ENCODE results near the gene GMFB. TPM values are rescaled to one million over a fixed set of nuclear protein-coding genes. Genes with fewer than 3 reads are reported as not detected.

GMFB gene
- total RNA-seq, result 100 to 1,000 TPM in 1 of 4 donors, 10 to 100 TPM in 3; 39.5 to 169 (median 45.7) TPM

- H3K4me1 ChIP-seq, result no peaks in the 10 kb centered on the region
- H3K9me3 ChIP-seq, result no peaks in the 10 kb centered on the region
- peak; percentile 27 to 57 (median 36) for TF ChIP-seq CTCF (IDR thresholded peaks at IDR 0.05)
- peak; percentile 33 to 81 for TF ChIP-seq POLR2A (IDR thresholded peaks at IDR 0.05)
- DNase-seq, result peak; percentile 89 to 91
- no peaks in the 10 kb centered on the region for H3K36me3 ChIP-seq
- peak within 1 kb of the TSS; percentile 91 to 94 for H3K27ac ChIP-seq
- intact Hi-C loops (cut with DNase I; ENCODE audit: low total_unique reads), result no loop called here
- H3K27me3 ChIP-seq, result no peaks in the 10 kb centered on the region
- peak within 1 kb of the TSS; percentile 83 to 90 for H3K4me3 ChIP-seq
These were observed at the start of gene GMFB for GRCh38 chr14:54488646-54489317. TSS of gene GMFB (minus strand) at chr14:54488980. CDS start at chr14:54488927, 53 bp downstream.

GRCh38 chr14:54538055-54538454 is 49.3 kb upstream of the GMFB start:
- H3K4me3 ChIP-seq, result no peak overlapping the region
- H3K36me3 ChIP-seq, result no peaks in the 10 kb centered on the region
- H3K27ac ChIP-seq, result no peak overlapping the region
- H3K4me1 ChIP-seq, result no peaks in the 10 kb centered on the region
- no peaks in the 10 kb centered on the region for H3K27me3 ChIP-seq
- no peaks in the 10 kb centered on the region for H3K9me3 ChIP-seq
- TF ChIP-seq CTCF (IDR thresholded peaks at IDR 0.05) (no peak), POLR2A (IDR thresholded peaks at IDR 0.05) (no peak)
- DNase-seq, result no peak
- intact Hi-C loops (cut with DNase I; ENCODE audit: low total_unique reads), result no loop called here

GRCh38 chr14:54537651-54538050 is 48.9 kb upstream of the GMFB start:
- TF ChIP-seq POLR2A (IDR thresholded peaks at IDR 0.05) (no peak), CTCF (IDR thresholded peaks at IDR 0.05) (no peak)
- H3K27ac ChIP-seq, result no peak overlapping the region
- intact Hi-C loops (cut with DNase I; ENCODE audit: low total_unique reads), result no loop called here
- no peaks in the 10 kb centered on the region for H3K9me3 ChIP-seq
- no peaks in the 10 kb centered on the region for H3K4me1 ChIP-seq
- DNase-seq, result no peak
- H3K36me3 ChIP-seq, result no peaks in the 10 kb centered on the region
- H3K4me3 ChIP-seq, result no peak overlapping the region
- no peaks in the 10 kb centered on the region for H3K27me3 ChIP-seq

GRCh38 chr14:54535646-54536045 is 46.9 kb upstream of the GMFB start:
- no peak for TF ChIP-seq POLR2A (IDR thresholded peaks at IDR 0.05)
- no peak for TF ChIP-seq CTCF (IDR thresholded peaks at IDR 0.05)
- Histone ChIP-seq H3K27me3 (no peaks in the 10 kb centered on the region), H3K27ac (no peak overlapping the region), H3K9me3 (no peaks in the 10 kb centered on the region), H3K4me1 (no peaks in the 10 kb centered on the region), H3K36me3 (no peaks in the 10 kb centered on the region), H3K4me3 (no peak overlapping the region)
- intact Hi-C loops (cut with DNase I; ENCODE audit: low total_unique reads), result no loop called here
- DNase-seq, result no peak

GRCh38 chr14:54535126-54535525 is 46.3 kb upstream of the GMFB start:
- Histone ChIP-seq H3K27ac (no peak overlapping the region), H3K9me3 (no peaks in the 10 kb centered on the region), H3K4me1 (no peaks in the 10 kb centered on the region), H3K27me3 (no peaks in the 10 kb centered on the region), H3K4me3 (no peak overlapping the region), H3K36me3 (no peaks in the 10 kb centered on the region)
- intact Hi-C loops (cut with DNase I; ENCODE audit: low total_unique reads), result no loop called here
- no peak for DNase-seq
- TF ChIP-seq POLR2A (IDR thresholded peaks at IDR 0.05) (no peak), CTCF (IDR thresholded peaks at IDR 0.05) (no peak)
